ENCODE data around the gene DCBLD2. TPM values are rescaled to one million over a fixed set of nuclear protein-coding genes. Genes with fewer than 3 reads are reported as not detected.
A peak's percentile ranks its signal among the peaks of the same experiment; 100 is the strongest.

DCBLD2 gene
- total and polyA plus RNA-seq, 12 donors = 9.1 to 68.2 (median 40.9) TPM

DNA sequence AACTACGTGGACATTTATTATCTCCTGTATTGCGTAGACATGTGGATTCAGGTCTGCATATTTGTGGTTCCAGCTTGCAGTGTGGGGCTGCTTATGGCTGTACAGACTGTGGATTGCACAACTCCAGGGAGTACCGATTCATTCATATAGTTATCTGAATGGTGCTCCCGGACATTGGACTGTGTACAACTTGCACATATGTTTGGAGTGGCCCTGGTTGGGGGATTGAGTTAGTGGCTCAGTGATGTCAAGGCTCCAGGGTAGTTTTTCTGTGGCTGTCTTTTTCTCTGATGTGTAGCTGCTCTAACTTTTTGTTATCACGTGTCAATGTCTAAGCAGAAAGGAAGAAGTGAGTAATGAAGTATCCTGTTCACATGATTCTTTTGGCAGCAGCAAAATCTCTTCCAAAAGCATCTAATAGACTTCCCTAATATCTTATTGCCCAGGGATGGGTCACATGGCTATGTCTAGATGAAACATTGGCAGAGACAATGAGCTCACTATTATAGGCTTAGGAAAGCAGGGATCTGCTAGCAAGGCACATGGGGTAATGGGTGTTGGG lies 122.6 kb downstream of the DCBLD2 start:
- TF ChIP-seq POLR2A (IDR thresholded peaks at IDR 0.05) = no peak
- TF ChIP-seq, protein P1, sequence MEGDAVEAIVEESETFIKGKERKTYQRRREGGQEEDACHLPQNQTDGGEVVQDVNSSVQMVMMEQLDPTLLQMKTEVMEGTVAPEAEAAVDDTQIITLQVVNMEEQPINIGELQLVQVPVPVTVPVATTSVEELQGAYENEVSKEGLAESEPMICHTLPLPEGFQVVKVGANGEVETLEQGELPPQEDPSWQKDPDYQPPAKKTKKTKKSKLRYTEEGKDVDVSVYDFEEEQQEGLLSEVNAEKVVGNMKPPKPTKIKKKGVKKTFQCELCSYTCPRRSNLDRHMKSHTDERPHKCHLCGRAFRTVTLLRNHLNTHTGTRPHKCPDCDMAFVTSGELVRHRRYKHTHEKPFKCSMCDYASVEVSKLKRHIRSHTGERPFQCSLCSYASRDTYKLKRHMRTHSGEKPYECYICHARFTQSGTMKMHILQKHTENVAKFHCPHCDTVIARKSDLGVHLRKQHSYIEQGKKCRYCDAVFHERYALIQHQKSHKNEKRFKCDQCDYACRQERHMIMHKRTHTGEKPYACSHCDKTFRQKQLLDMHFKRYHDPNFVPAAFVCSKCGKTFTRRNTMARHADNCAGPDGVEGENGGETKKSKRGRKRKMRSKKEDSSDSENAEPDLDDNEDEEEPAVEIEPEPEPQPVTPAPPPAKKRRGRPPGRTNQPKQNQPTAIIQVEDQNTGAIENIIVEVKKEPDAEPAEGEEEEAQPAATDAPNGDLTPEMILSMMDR (IDR thresholded peaks at IDR 0.05) = no peak
- H3K4me1 ChIP-seq (replicated peaks in 1 of 2) = peaks cover 0 to 22% of the 10 kb centered on the region in 2 donors
- DNase-seq = peak in 3 of 7 donors; percentile 27 to 39 (median 29)
- H3K9me3 ChIP-seq (replicated peaks in 1 of 3) = no peaks in the 10 kb centered on the region
- H3K36me3 ChIP-seq (replicated peaks in 1 of 2) = no peaks in the 10 kb centered on the region
- 37 to 53% (median 48%) methylated on average over 5 of the region's 5 CpGs for WGBS, 4 donors
- H3K4me3 ChIP-seq = no peak overlapping the region
- peak overlapping the region in 2 of 5 donors; percentile 61 to 79 for H3K27ac ChIP-seq
- H3K27me3 ChIP-seq = no peaks in the 10 kb centered on the region
- intact Hi-C loops (cut with DNase I) = no loop called here

DNA sequence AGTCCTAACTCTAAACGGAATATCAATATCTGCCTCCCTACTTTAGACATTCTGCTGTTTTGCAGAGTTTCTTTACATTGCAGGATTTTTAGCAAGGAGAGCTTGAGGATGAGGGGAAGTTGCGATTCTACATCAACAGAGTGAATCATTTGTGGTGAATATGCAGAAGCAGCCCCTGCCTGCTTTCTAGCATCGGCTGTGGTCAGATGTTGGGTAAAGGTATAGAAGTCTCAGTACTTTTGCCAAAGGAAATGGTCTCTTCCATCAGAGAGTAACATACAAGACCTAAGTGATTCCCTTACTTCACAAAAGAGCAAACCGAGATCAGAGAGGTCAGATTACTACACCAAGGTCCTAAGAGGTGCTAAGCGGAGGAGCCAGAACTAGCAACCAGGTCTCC lies 123.1 kb downstream of the DCBLD2 start:
- TF ChIP-seq POLR2A (IDR thresholded peaks at IDR 0.05) = no peak
- TF ChIP-seq, protein P1 (IDR thresholded peaks at IDR 0.05) = no peak
- Histone ChIP-seq H3K27me3 (no peaks in the 10 kb centered on the region), H3K36me3 (replicated peaks in 1 of 2) (no peaks in the 10 kb centered on the region), H3K9me3 (replicated peaks in 1 of 3) (no peaks in the 10 kb centered on the region), H3K4me3 (no peak overlapping the region), H3K27ac (peak overlapping the region in 2 of 5 donors; percentile 61 to 79), H3K4me1 (replicated peaks in 1 of 2) (peaks cover 0 to 22% of the 10 kb centered on the region in 2 donors)
- 77 to 83% (median 81%) methylated on average over 5 of the region's 5 CpGs for WGBS, 4 donors
- intact Hi-C loops (cut with DNase I) = no loop called here
- no peak for DNase-seq

DNA sequence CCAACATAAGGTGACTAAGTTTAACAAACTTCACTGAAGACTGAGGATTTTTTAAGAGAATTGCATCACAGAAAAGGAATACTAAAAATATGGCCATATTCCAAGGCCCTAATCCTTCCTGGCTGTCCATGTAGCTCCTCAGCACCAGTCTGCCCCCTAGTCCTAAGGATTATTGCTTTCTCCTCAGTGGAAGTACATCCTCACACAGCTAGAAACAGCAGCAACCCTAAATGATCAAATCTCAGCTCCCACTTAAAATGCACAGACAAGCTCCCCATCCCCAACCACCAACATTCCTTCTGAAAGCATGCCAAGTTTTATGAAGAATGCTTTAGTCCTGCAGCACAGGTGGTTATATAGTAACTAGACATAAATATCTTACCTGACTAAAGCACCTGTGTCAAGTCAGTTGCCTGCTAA lies 123.7 kb downstream of the DCBLD2 start:
- TF ChIP-seq POLR2A (IDR thresholded peaks at IDR 0.05) = no peak
- TF ChIP-seq, protein P1 (IDR thresholded peaks at IDR 0.05) = no peak
- Histone ChIP-seq H3K9me3 (replicated peaks in 1 of 3) (no peaks in the 10 kb centered on the region), H3K36me3 (replicated peaks in 1 of 2) (no peaks in the 10 kb centered on the region), H3K4me1 (replicated peaks in 1 of 2) (peaks cover 0 to 22% of the 10 kb centered on the region in 2 donors), H3K4me3 (no peak overlapping the region), H3K27me3 (no peaks in the 10 kb centered on the region), H3K27ac (peak overlapping the region in 1 of 5 donors; percentile 61)
- intact Hi-C loops (cut with DNase I) = no loop called here
- no peak for DNase-seq

DNA sequence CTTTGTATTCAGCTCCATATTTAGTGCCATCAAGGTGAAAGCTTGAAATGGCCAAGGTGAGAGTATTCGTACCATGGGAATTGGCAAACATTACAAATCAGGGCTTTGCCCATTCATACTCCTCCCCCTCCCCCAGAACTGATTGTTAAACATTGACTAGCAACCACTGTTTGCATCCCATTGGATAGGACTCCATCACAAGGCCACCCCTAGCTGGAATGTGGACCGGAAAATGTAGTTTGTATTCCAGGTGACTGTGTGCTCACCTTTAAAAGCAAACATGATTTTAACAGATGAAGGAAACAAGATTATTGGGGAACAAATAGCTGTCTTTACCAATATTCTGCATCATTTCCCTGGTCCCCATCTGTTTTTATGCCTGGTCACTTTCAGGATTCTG lies 124.2 kb downstream of the DCBLD2 start:
- H3K27ac ChIP-seq = no peak overlapping the region
- no peaks in the 10 kb centered on the region for H3K27me3 ChIP-seq
- 85 to 97% (median 90%) methylated on average over 2 of the region's 2 CpGs for WGBS, 4 donors
- no peak for DNase-seq
- H3K36me3 ChIP-seq (replicated peaks in 1 of 2) = no peaks in the 10 kb centered on the region
- H3K4me1 ChIP-seq (replicated peaks in 1 of 2) = peaks cover 0 to 22% of the 10 kb centered on the region in 2 donors
- H3K4me3 ChIP-seq = no peak overlapping the region
- H3K9me3 ChIP-seq (replicated peaks in 1 of 3) = no peaks in the 10 kb centered on the region
- intact Hi-C loops (cut with DNase I) = no loop called here
- no peak for TF ChIP-seq POLR2A (IDR thresholded peaks at IDR 0.05)
- TF ChIP-seq, protein P1 (IDR thresholded peaks at IDR 0.05) = no peak
